SK-N-SH (cell line): ENCODE data around the gene TMEM213. TPM values are rescaled to one million over a fixed set of nuclear protein-coding genes. Genes with fewer than 3 reads are reported as not detected.

Experiments used
- CTCF ChIA-PET: fragments of 300-600, 350-600 bp; formaldehyde crosslinking; extraction: SDS; loops from one replicate; lab custom pipeline; 2021; lab: Yijun Ruan, JAX
- POLR2A ChIA-PET: fragments of 350-600 bp; sonication (Branson Sonifier 250); formaldehyde crosslinking; extraction: SDS; loops from one replicate; lab custom pipeline; 2020; ENCODE audit warnings: antibody characterized with exemption, inconsistent platforms; lab: Yijun Ruan, JAX
- DNase-seq: peaks from one replicate; pipeline ENCODE4 v3.0.0; 2012
- H2AFZ ChIP-seq: fragments of 200-600 bp; sonication (generic); 2 replicates; pipeline ENCODE4 v1.8.1; 2016; ENCODE audit warnings: antibody characterized with exemption, mild to moderate bottlenecking, low read depth
- H3F3A ChIP-seq: fragments of 200-600 bp; sonication (generic); replicated peaks from 2 replicates; pipeline ENCODE3; 2016; ENCODE audit warnings: antibody characterized with exemption, mild to moderate bottlenecking; ENCODE audit not compliant: insufficient read depth
- H3K27ac ChIP-seq, 2 experiments: fragments of 200-500 bp in 1 of 2; fragments of 200-600 bp in 1 of 2; sonication (Bioruptor generic) in 1 of 2; sonication (generic), shearing (Covaris generic) in 1 of 2; 2 replicates each; pipeline versions ENCODE4 v1.5.1 to v1.6.1; 2014 to 2016; ENCODE audit warnings: low read depth in 2 of 2, inconsistent platforms in 1 of 2, low read length in 1 of 2, mild to moderate bottlenecking in 1 of 2, mixed read lengths in 1 of 2
- H3K27me3 ChIP-seq: fragments of 200-600 bp; sonication (generic), shearing (Covaris generic); 2 replicates; pipeline ENCODE4 v1.6.1; 2016; ENCODE audit warnings: mixed run types; ENCODE audit not compliant: insufficient read depth
- H3K36me3 ChIP-seq, 2 experiments: fragments of 200-500 bp in 1 of 2; fragments of 200-600 bp in 1 of 2; sonication (Bioruptor generic) in 1 of 2; sonication (generic) in 1 of 2; replicated peaks in 1 of 2; 2 replicates each; pipeline versions ENCODE3 to v1.5.1; 2014 to 2016; ENCODE audit warnings: low read length in 1 of 2, mild to moderate bottlenecking in 1 of 2; ENCODE audit not compliant: insufficient read depth in 2 of 2, control insufficient read depth in 1 of 2
- H3K4me1 ChIP-seq, 2 experiments: fragments of 200-500 bp in 1 of 2; fragments of 200-600 bp in 1 of 2; sonication (Bioruptor generic) in 1 of 2; sonication (generic), shearing (Covaris generic) in 1 of 2; 2 replicates each; pipeline versions ENCODE4 v1.5.1 to v1.6.1; 2014 to 2016; ENCODE audit warnings: low read depth in 1 of 2, low read length in 1 of 2, mixed run types in 1 of 2; ENCODE audit not compliant: insufficient read depth in 2 of 2, control insufficient read depth in 1 of 2
- H3K4me2 ChIP-seq: fragments of 200-600 bp; sonication (generic), shearing (Covaris generic); 2 replicates; pipeline ENCODE4 v1.6.1; 2017; ENCODE audit warnings: mixed run types
- H3K4me3 ChIP-seq, 2 experiments: fragments of 200-500 bp in 1 of 2; fragments of 200-600 bp in 1 of 2; sonication (Bioruptor generic) in 1 of 2; sonication (generic), shearing (Covaris generic) in 1 of 2; 2 replicates each; pipeline versions ENCODE4 v1.5.1 to v1.8.1; 2014 to 2016; ENCODE audit warnings: low read depth in 2 of 2, inconsistent platforms in 1 of 2, low read length in 1 of 2, mild to moderate bottlenecking in 1 of 2, mixed read lengths in 1 of 2, moderate library complexity in 1 of 2
- H3K79me2 ChIP-seq: fragments of 200-600 bp; sonication (generic); 2 replicates; pipeline ENCODE4 v1.8.1; 2017; ENCODE audit warnings: mild to moderate bottlenecking; ENCODE audit not compliant: insufficient read depth
- H3K9ac ChIP-seq: fragments of 200-600 bp; sonication (generic); 2 replicates; pipeline ENCODE4 v1.6.1; 2017; ENCODE audit warnings: mixed run types
- H3K9me2 ChIP-seq: fragments of 200-600 bp; sonication (generic); 2 replicates; pipeline ENCODE4 v1.6.1; 2017; ENCODE audit warnings: mixed run types
- H3K9me3 ChIP-seq: fragments of 200-600 bp; sonication (generic); 2 replicates; pipeline ENCODE4 v1.6.1; 2017; ENCODE audit warnings: mixed run types, mild to moderate bottlenecking, moderate library complexity
- H4K20me1 ChIP-seq: fragments of 200-600 bp; sonication (generic); 2 replicates; pipeline ENCODE4 v1.6.1; 2017; ENCODE audit warnings: mild to moderate bottlenecking, mixed run types; ENCODE audit not compliant: insufficient read depth
- CHD2 ChIP-seq: fragments of 150-350 bp; IDR thresholded peaks from 2 replicates; pipeline ENCODE4 v1.6.1; 2018; ENCODE audit warnings: low read length; ENCODE audit not compliant: partially characterized antibody
- EP300 ChIP-seq, 2 experiments: IDR thresholded peaks; 2 replicates each; pipeline versions ENCODE4 v1.4.0 to v1.6.1; 2012; ENCODE audit warnings: borderline replicate concordance in 1 of 2, low read depth in 1 of 2, low read length in 1 of 2
- FOSL2 ChIP-seq: IDR thresholded peaks from 2 replicates; pipeline ENCODE4 v1.4.0; 2012; ENCODE audit warnings: low read depth, mild to moderate bottlenecking, moderate library complexity, borderline replicate concordance
- FOXM1 ChIP-seq: IDR thresholded peaks from 2 replicates; pipeline ENCODE4 v1.4.0; 2012; ENCODE audit warnings: low read depth, mild to moderate bottlenecking
- GATA2 ChIP-seq: sonication (generic); formaldehyde crosslinking; IDR thresholded peaks from 2 replicates; pipeline ENCODE4 v1.5.0; 2020; ENCODE audit warnings: mild to moderate bottlenecking, missing genetic modification reagents
- JUND ChIP-seq: IDR thresholded peaks from 2 replicates; pipeline ENCODE4 v1.4.0; 2012
- MXI1 ChIP-seq: IDR thresholded peaks from 2 replicates; pipeline ENCODE4 v1.6.1; 2012; ENCODE audit warnings: mild to moderate bottlenecking, low read depth, low read length, improper control_type of control experiment
- NFIC ChIP-seq: IDR thresholded peaks from 2 replicates; pipeline ENCODE4 v1.4.0; 2012; ENCODE audit warnings: borderline replicate concordance
- NRF1 ChIP-seq: IDR thresholded peaks from 2 replicates; pipeline ENCODE4 v1.6.1; 2012; ENCODE audit warnings: low read depth, mild to moderate bottlenecking, low read length
- POLR2AphosphoS5 ChIP-seq: IDR thresholded peaks from 2 replicates; pipeline ENCODE4 v1.6.1; 2012; ENCODE audit warnings: low read depth, low read length
- RAD21 ChIP-seq: IDR thresholded peaks from 2 replicates; pipeline ENCODE4 v1.6.1; 2012; ENCODE audit warnings: mild to moderate bottlenecking, low read length
- RCOR1 ChIP-seq: fragments of 150-350 bp; IDR thresholded peaks from 2 replicates; pipeline ENCODE4 v1.6.1; 2017; ENCODE audit warnings: antibody characterized with exemption, low read length
- REST ChIP-seq: IDR thresholded peaks from 2 replicates; pipeline ENCODE4 v1.6.1; 2012; ENCODE audit warnings: mild to moderate bottlenecking, low read depth, low read length, moderate library complexity
- SIN3A ChIP-seq: IDR thresholded peaks from 2 replicates; pipeline ENCODE4 v1.6.1; 2012; ENCODE audit warnings: low read depth, mild to moderate bottlenecking, low read length, moderate library complexity, borderline replicate concordance
- SMC3 ChIP-seq: IDR thresholded peaks from 2 replicates; pipeline ENCODE4 v1.6.1; 2012; ENCODE audit warnings: low read depth, low read length, improper control_type of control experiment
- TAF1 ChIP-seq: IDR thresholded peaks from 2 replicates; pipeline ENCODE4 v1.6.1; 2012; ENCODE audit warnings: low read depth, mild to moderate bottlenecking, low read length, moderate library complexity, borderline replicate concordance
- TCF12 ChIP-seq: IDR thresholded peaks from 2 replicates; pipeline ENCODE4 v1.4.0; 2012
- TEAD4 ChIP-seq: IDR thresholded peaks from 2 replicates; pipeline ENCODE4 v1.4.0; 2012; ENCODE audit warnings: mild to moderate bottlenecking, borderline replicate concordance; ENCODE audit not compliant: insufficient read depth
- WGBS: methylation state at CpG from one replicate; pipeline ENCODE4 v1.1.6; 2017; ENCODE audit warnings: low lambda C conversion rate; 5-methylcytosine and 5-hydroxymethylcytosine counted together
- polyA plus RNA-seq, 3 experiments: library from polyadenylated mRNA; depleted of rRNA; stranded (reverse); fragments of >200 nt; gene quantifications; 2 replicates each; pipeline ENCODE4 v1.2.3, GENCODE V29; 2012
- TF ChIP-seq, protein P1 (sequence below): IDR thresholded peaks from 2 replicates; pipeline ENCODE4 v1.4.0; 2012; ENCODE audit warnings: low read depth
- TF ChIP-seq, protein P2 (sequence below): fragments of 150-350 bp; IDR thresholded peaks from 2 replicates; pipeline ENCODE4 v1.6.1; 2016; ENCODE audit warnings: mild to moderate bottlenecking, low read depth, low read length

The TMEM213 gene
- polyA plus RNA-seq, 1 of the 3 experiments (the other 2 are of a cell fraction) = not detected

DNA sequence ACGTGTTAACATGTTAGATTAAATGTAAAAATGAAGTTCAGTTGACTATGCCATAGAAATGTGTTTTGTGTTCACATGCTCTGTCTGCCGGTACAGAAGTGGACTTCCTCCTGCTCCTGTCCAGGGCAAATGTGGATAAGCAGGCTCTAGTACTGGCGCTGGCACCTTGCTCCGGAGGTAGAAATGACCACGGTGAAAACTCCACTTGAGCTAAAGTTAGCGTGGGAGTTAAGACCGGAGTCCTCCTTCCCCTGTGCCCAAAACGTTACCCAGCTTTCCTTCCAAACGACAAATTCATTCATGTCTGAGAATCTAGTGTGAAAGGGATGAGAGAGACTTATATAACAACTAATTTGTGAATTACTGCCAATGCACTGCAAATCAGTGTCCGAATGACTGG, 35.2 kb downstream of the TMEM213 start:
- peaks cover 11 to 37% of the 10 kb centered on the region in 2 experiments for H3K36me3 ChIP-seq
- H3K9me2 ChIP-seq = no peaks in the 10 kb centered on the region
- 88% methylated on average over 10 of the region's 10 CpGs for WGBS
- H2AFZ ChIP-seq = no peak overlapping the region
- no peaks in the 10 kb centered on the region for H3K27me3 ChIP-seq
- H3K4me2 ChIP-seq = no peak overlapping the region
- no peaks in the 10 kb centered on the region for H4K20me1 ChIP-seq
- no peaks in the 10 kb centered on the region for H3F3A ChIP-seq
- ChIA-PET POLR2A (no interaction called here), CTCF (interaction anchor here (0.8 to 1.6 kb wide), 2 partner anchors 10 to 202 kb away, joined by 3 to 5 read pairs; no protein-coding TSS in a partner anchor)
- H3K9ac ChIP-seq = no peak overlapping the region
- no peak for DNase-seq
- H3K27ac ChIP-seq = no peak overlapping the region
- H3K9me3 ChIP-seq = no peaks in the 10 kb centered on the region
- TF ChIP-seq JUND = no peak
- TF ChIP-seq REST = no peak
- TF ChIP-seq TAF1 = no peak
- TF ChIP-seq FOSL2 = no peak
- TF ChIP-seq GATA2 (CRISPR knock-in tag) = no peak
- TF ChIP-seq RAD21 = no peak
- no peak for TF ChIP-seq CHD2
- no peaks in the 10 kb centered on the region; a peak in 1 of 4 replicates for H3K4me1 ChIP-seq
- H3K79me2 ChIP-seq = no peaks in the 10 kb centered on the region
- no peak overlapping the region for H3K4me3 ChIP-seq

DNA sequence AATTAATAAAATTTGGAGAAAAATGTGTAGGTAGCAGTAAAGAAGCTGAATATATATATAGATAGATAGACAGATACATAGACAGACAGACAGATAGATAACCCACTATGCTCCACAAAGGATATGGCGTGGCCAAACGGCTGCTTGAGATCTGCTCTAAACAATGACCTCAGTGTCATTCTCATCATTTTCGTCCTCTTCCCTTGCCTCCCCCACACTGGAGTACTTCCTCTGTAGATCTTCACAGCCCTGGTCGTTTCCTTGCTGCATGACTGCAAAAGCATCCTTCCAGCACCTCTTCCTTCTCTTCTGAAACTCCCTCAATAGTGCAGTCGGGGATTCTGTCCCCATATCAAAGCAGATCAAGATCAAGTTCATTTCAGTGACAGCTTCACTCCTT, 35.8 kb downstream of the TMEM213 start:
- Histone ChIP-seq H3K79me2 (no peaks in the 10 kb centered on the region), H3K4me2 (no peak overlapping the region), H3K27ac (no peak overlapping the region), H2AFZ (no peak overlapping the region), H3K4me3 (no peak overlapping the region), H3K4me1 (no peaks in the 10 kb centered on the region; a peak in 1 of 4 replicates), H3F3A (no peaks in the 10 kb centered on the region), H4K20me1 (no peaks in the 10 kb centered on the region), H3K27me3 (no peaks in the 10 kb centered on the region), H3K9me2 (no peaks in the 10 kb centered on the region), H3K36me3 (peaks cover 12 to 40% of the 10 kb centered on the region in 2 experiments), H3K9me3 (no peaks in the 10 kb centered on the region), H3K9ac (no peak overlapping the region)
- ChIA-PET POLR2A (no interaction called here), CTCF (interaction anchor here (0.8 to 1.6 kb wide), 2 partner anchors 9 to 202 kb away, joined by 3 to 5 read pairs; no protein-coding TSS in a partner anchor)
- WGBS = 85% methylated on average over 5 of the region's 5 CpGs
- no peak for DNase-seq
- no peak for TF ChIP-seq FOSL2
- TF ChIP-seq FOXM1 = no peak
- TF ChIP-seq NFIC = no peak
- TF ChIP-seq POLR2AphosphoS5 = no peak
- no peak for TF ChIP-seq REST
- TF ChIP-seq RCOR1 = no peak
- no peak for TF ChIP-seq EP300 (IDR thresholded peaks at IDR 0.05; ENCODE audit: borderline replicate concordance in 1 of 2, low read depth in 1 of 2, low read length in 1 of 2)
- TF ChIP-seq, protein P1, sequence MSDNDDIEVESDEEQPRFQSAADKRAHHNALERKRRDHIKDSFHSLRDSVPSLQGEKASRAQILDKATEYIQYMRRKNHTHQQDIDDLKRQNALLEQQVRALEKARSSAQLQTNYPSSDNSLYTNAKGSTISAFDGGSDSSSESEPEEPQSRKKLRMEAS = no peak
- no peak for TF ChIP-seq TAF1
- no peak for TF ChIP-seq SMC3
- no peak for TF ChIP-seq TEAD4
- no peak for TF ChIP-seq SIN3A
- TF ChIP-seq CHD2 = no peak
- TF ChIP-seq MXI1 = no peak
- no peak for TF ChIP-seq NRF1
- TF ChIP-seq, protein P2, sequence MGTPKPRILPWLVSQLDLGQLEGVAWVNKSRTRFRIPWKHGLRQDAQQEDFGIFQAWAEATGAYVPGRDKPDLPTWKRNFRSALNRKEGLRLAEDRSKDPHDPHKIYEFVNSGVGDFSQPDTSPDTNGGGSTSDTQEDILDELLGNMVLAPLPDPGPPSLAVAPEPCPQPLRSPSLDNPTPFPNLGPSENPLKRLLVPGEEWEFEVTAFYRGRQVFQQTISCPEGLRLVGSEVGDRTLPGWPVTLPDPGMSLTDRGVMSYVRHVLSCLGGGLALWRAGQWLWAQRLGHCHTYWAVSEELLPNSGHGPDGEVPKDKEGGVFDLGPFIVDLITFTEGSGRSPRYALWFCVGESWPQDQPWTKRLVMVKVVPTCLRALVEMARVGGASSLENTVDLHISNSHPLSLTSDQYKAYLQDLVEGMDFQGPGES = no peak
- no peak for TF ChIP-seq RAD21
- no peak for TF ChIP-seq TCF12
